DND-41 (cell line): ENCODE data around the gene EYS.

Source experiments
- ATAC-seq: fragments of 200-7000 bp; cut with Tn5 transposase; 3 replicates; pipeline ENCODE4 v1.9.1; 2021; ENCODE audit warnings: low read depth; ENCODE audit not compliant: insufficient read depth
- DNase-seq: peaks from one replicate; pipeline ENCODE4 v3.0.0-alpha.2; 2020
- H2AFZ ChIP-seq: 2 replicates; pipeline ENCODE4 v1.6.0; 2012; ENCODE audit warnings: low read depth, low read length
- H3K27ac ChIP-seq: 2 replicates; pipeline ENCODE4 v1.5.1; 2012; ENCODE audit warnings: low read length, inconsistent platforms
- H3K27me3 ChIP-seq: fragments of 200-600 bp; sonication (generic); 2 replicates; pipeline ENCODE4 v1.6.0; 2012; ENCODE audit warnings: low read length, mild to moderate bottlenecking, inconsistent platforms; ENCODE audit not compliant: insufficient read depth, poor library complexity
- H3K36me3 ChIP-seq: 2 replicates; pipeline ENCODE4 v1.5.1; 2012; ENCODE audit warnings: low read length, inconsistent platforms; ENCODE audit not compliant: insufficient read depth
- H3K4me1 ChIP-seq: 2 replicates; pipeline ENCODE4 v1.5.1; 2012; ENCODE audit warnings: mild to moderate bottlenecking, low read length; ENCODE audit not compliant: insufficient read depth
- H3K4me2 ChIP-seq: 2 replicates; pipeline ENCODE4 v1.6.0; 2012; ENCODE audit warnings: mild to moderate bottlenecking, moderate library complexity, low read length, inconsistent platforms; ENCODE audit not compliant: insufficient read depth
- H3K4me3 ChIP-seq, 2 experiments: fragments of 200-600 bp in 1 of 2; shearing (Covaris generic) in 1 of 2; 2 replicates each; pipeline ENCODE4 v1.5.1; 2012 to 2016; ENCODE audit warnings: inconsistent platforms in 2 of 2, low read length in 2 of 2, mild to moderate bottlenecking in 2 of 2, low read depth in 1 of 2, moderate library complexity in 1 of 2
- H3K79me2 ChIP-seq: 2 replicates; pipeline ENCODE4 v1.6.0; 2012; ENCODE audit warnings: low read length, inconsistent platforms; ENCODE audit not compliant: insufficient read depth
- H3K9ac ChIP-seq: 2 replicates; pipeline ENCODE4 v1.6.0; 2012; ENCODE audit warnings: low read depth, mild to moderate bottlenecking, inconsistent platforms, low read length, moderate library complexity
- H3K9me3 ChIP-seq: 2 replicates; pipeline ENCODE4 v1.5.1; 2012; ENCODE audit warnings: low read length, moderate library complexity, mild to moderate bottlenecking, inconsistent platforms; ENCODE audit not compliant: insufficient read depth, severe bottlenecking
- H4K20me1 ChIP-seq: 2 replicates; pipeline ENCODE4 v1.6.0; 2012; ENCODE audit warnings: low read length; ENCODE audit not compliant: insufficient read depth
- EZH2 ChIP-seq: IDR thresholded peaks from 3 replicates; pipeline ENCODE4 v1.6.1; 2012; ENCODE audit warnings: borderline replicate concordance, low read depth, mild to moderate bottlenecking, moderate library complexity, low read length, inconsistent platforms; ENCODE audit not compliant: severe bottlenecking
- TF ChIP-seq, protein P1 (sequence below): IDR thresholded peaks from 2 replicates; pipeline ENCODE4 v1.5.1; 2012; ENCODE audit warnings: borderline replicate concordance, low read length, moderate library complexity, mild to moderate bottlenecking; ENCODE audit not compliant: poor library complexity, severe bottlenecking; ENCODE audit errors: extremely low read depth

EYS gene

DNA sequence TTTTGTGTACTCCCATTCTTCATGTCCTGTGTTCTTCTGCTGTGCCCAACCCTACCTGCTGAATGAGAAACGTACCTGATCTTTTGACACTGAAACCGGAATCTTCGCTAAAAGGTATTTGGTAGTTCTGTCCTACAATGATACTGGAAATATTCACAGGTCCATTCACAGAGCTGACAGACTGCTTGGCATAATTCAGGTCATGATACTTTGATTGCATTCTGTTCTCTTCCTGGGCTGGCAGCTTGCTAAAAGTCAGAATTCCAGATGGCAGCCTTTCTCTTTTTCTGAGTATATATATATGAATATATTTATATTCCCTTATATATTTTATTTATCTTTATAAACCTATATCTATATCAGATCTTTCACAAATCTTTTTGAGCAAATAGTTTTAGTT, 1696.4 kb downstream of the EYS start:
- no peaks in the 10 kb centered on the region for H3K27me3 ChIP-seq
- TF ChIP-seq, protein P1, sequence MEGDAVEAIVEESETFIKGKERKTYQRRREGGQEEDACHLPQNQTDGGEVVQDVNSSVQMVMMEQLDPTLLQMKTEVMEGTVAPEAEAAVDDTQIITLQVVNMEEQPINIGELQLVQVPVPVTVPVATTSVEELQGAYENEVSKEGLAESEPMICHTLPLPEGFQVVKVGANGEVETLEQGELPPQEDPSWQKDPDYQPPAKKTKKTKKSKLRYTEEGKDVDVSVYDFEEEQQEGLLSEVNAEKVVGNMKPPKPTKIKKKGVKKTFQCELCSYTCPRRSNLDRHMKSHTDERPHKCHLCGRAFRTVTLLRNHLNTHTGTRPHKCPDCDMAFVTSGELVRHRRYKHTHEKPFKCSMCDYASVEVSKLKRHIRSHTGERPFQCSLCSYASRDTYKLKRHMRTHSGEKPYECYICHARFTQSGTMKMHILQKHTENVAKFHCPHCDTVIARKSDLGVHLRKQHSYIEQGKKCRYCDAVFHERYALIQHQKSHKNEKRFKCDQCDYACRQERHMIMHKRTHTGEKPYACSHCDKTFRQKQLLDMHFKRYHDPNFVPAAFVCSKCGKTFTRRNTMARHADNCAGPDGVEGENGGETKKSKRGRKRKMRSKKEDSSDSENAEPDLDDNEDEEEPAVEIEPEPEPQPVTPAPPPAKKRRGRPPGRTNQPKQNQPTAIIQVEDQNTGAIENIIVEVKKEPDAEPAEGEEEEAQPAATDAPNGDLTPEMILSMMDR = no peak
- no peak for TF ChIP-seq EZH2
- no peaks in the 10 kb centered on the region for H3K79me2 ChIP-seq
- H4K20me1 ChIP-seq = no peaks in the 10 kb centered on the region
- H2AFZ ChIP-seq = no peak overlapping the region
- no peaks in the 10 kb centered on the region for H3K9me3 ChIP-seq
- H3K9ac ChIP-seq = no peak overlapping the region
- ATAC-seq = no peak
- no peak overlapping the region for H3K4me2 ChIP-seq
- H3K4me1 ChIP-seq = no peaks in the 10 kb centered on the region
- no peaks in the 10 kb centered on the region for H3K36me3 ChIP-seq
- H3K27ac ChIP-seq = no peak overlapping the region
- DNase-seq = no peak
- H3K4me3 ChIP-seq = no peak overlapping the region

DNA sequence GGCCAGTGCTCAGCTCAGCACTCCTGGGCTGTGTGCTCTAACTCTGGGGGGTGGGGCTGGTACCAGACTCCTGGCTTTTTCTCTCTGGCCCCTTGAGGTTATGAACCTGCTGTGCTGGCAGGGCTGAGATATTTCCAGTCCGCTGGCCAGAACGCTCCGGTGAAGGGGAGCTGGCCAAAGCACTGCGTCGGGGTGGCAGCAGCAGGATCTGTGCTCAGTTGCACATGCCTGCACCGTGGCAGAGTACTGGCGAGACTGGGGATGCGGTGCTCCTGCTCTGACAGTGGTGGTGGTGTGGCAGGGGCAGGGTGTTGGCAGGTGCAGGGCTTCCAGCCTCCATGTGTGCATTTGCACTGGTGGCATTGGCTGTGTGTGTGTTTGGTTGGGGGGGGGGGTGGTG, 1697.0 kb downstream of the EYS start:
- TF ChIP-seq, protein P1 = no peak
- TF ChIP-seq EZH2 = no peak
- Histone ChIP-seq H3K9ac (no peak overlapping the region), H3K4me1 (no peaks in the 10 kb centered on the region)

DNA sequence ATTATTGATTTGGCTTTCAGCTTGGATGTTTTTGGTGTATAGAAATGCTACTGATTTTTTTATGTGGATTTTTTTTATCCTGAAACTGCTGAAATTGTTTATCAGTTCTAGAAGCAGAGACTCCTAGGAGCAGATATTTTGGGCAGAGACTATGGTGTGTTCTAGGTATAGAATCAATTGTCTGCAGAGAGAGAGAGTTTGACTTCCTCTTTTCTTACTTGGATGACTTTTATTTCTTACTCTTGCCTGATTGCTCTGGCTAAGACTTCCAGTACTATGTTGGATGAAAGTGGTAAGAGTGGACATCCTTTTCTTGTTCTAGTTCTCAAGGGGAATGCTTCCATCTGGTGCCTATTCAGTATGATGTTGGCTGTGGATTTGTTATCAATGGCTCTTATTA, 1700.8 kb downstream of the EYS start:
- TF ChIP-seq EZH2 = no peak
- TF ChIP-seq, protein P1 = no peak
- Histone ChIP-seq H4K20me1 (no peaks in the 10 kb centered on the region), H3K27me3 (no peaks in the 10 kb centered on the region), H3K4me1 (no peaks in the 10 kb centered on the region), H3K79me2 (no peaks in the 10 kb centered on the region), H3K9ac (no peak overlapping the region), H2AFZ (no peak overlapping the region), H3K4me2 (no peak overlapping the region), H3K36me3 (no peaks in the 10 kb centered on the region), H3K27ac (no peak overlapping the region), H3K4me3 (no peak overlapping the region), H3K9me3 (no peaks in the 10 kb centered on the region)
- ATAC-seq (no peak), DNase-seq (no peak)

More for the DNA sequence above, 1697.0 kb downstream of the EYS start:
- DNase-seq (no peak), ATAC-seq (no peak)
- Histone ChIP-seq H3K4me3 (no peak overlapping the region), H3K27me3 (no peaks in the 10 kb centered on the region), H3K4me2 (no peak overlapping the region), H3K36me3 (no peaks in the 10 kb centered on the region), H4K20me1 (no peaks in the 10 kb centered on the region), H3K79me2 (no peaks in the 10 kb centered on the region), H2AFZ (no peak overlapping the region), H3K9me3 (no peaks in the 10 kb centered on the region), H3K27ac (no peak overlapping the region)
